HepG2 (cell line): ENCODE results near the gene ZIM2. TPM values are rescaled to one million over a fixed set of nuclear protein-coding genes. Genes with fewer than 3 reads are reported as not detected.

Experiments
- CEBPB ChIP-seq: IDR thresholded peaks from 2 replicates; pipeline ENCODE4 v1.6.1; 2011; ENCODE audit warnings: low read depth, low read length, improper control_type of control experiment, borderline replicate concordance
- E2F1 ChIP-seq: sonication (generic); formaldehyde crosslinking; IDR thresholded peaks from 2 replicates; pipeline ENCODE4 v1.5.0; 2020; ENCODE audit warnings: missing genetic modification reagents
- KDM5A ChIP-seq: fragments of 200-600 bp; sonication (generic); IDR thresholded peaks from 2 replicates; pipeline ENCODE4 v1.7.0; 2018; ENCODE audit warnings: antibody characterized with exemption, mild to moderate bottlenecking, low read length, borderline replicate concordance
- NFATC3 ChIP-seq: sonication (generic); formaldehyde crosslinking; IDR thresholded peaks from 2 replicates; pipeline ENCODE4 v1.5.1; 2020; ENCODE audit warnings: mild to moderate bottlenecking, missing genetic modification reagents
- NONO ChIP-seq, 2 experiments: fragments of 450-650 bp in 1 of 2; sonication (generic) in 1 of 2; formaldehyde crosslinking in 1 of 2; IDR thresholded peaks in 1 of 2; conservative IDR thresholded peaks in 1 of 2; 2 replicates each; pipeline versions ENCODE4 v1.6.1 to v1.8.0; 2017 to 2022; ENCODE audit warnings: mild to moderate bottlenecking in 1 of 2, missing genetic modification reagents in 1 of 2, moderate library complexity in 1 of 2
- PAF1 ChIP-seq: IDR thresholded peaks from 2 replicates; pipeline ENCODE4 v1.6.1; 2016; ENCODE audit warnings: missing genetic modification reagents, missing compliant biosample characterization
- PHF20 ChIP-seq: sonication (generic); formaldehyde crosslinking; IDR thresholded peaks from 2 replicates; pipeline ENCODE4 v1.5.0; 2020; ENCODE audit warnings: mild to moderate bottlenecking, missing genetic modification reagents
- SP5 ChIP-seq: IDR thresholded peaks from 2 replicates; pipeline ENCODE4 v1.6.1; 2016; ENCODE audit warnings: low read depth, borderline replicate concordance
- TFE3 ChIP-seq: IDR thresholded peaks from 2 replicates; pipeline ENCODE4 v1.6.1; 2016
- TRIM24 ChIP-seq: sonication (generic); formaldehyde crosslinking; IDR thresholded peaks from 2 replicates; pipeline ENCODE4 v1.8.0; 2022; ENCODE audit warnings: mild to moderate bottlenecking, missing genetic modification reagents
- YY1 ChIP-seq: IDR thresholded peaks from 2 replicates; pipeline ENCODE4 v1.6.1; 2011; ENCODE audit warnings: low read length, low read depth, moderate library complexity, mild to moderate bottlenecking; ENCODE audit not compliant: insufficient read depth, insufficient replicate concordance
- ZNF333 ChIP-seq: sonication (generic); formaldehyde crosslinking; IDR thresholded peaks from 2 replicates; pipeline ENCODE4 v1.4.0; 2020; ENCODE audit warnings: mild to moderate bottlenecking, missing genetic modification reagents, borderline replicate concordance
- ZNF501 ChIP-seq: sonication (generic); formaldehyde crosslinking; IDR thresholded peaks from 2 replicates; pipeline ENCODE4 v1.5.1; 2020; ENCODE audit warnings: mild to moderate bottlenecking, moderate library complexity, missing genetic modification reagents
- ZNF614 ChIP-seq: IDR thresholded peaks from 2 replicates; pipeline ENCODE4 v1.6.1; 2018; ENCODE audit warnings: missing biosample characterization, missing genetic modification reagents, inconsistent platforms, borderline replicate concordance
- ZNF660 ChIP-seq: sonication (generic); formaldehyde crosslinking; IDR thresholded peaks from 2 replicates; pipeline ENCODE4 v1.5.1; 2020; ENCODE audit warnings: mild to moderate bottlenecking, low read depth, missing genetic modification reagents, borderline replicate concordance
- ZNF891 ChIP-seq: sonication (generic); formaldehyde crosslinking; IDR thresholded peaks from 2 replicates; pipeline ENCODE4 v1.5.0; 2020; ENCODE audit warnings: mild to moderate bottlenecking, missing genetic modification reagents
- polyA plus RNA-seq, 8 experiments: library from polyadenylated mRNA; depleted of rRNA in 3 of 8; stranded (reverse) in 7 of 8; unstranded in 1 of 8; fragments of >200 nt; fragmentation: Illumina TruSeq in 4 of 8; extraction: Trizol in 4 of 8; gene quantifications; 2 replicates each; pipeline versions ENCODE4 v1.2.1 to v1.2.3, GENCODE V29; 2011 to 2016; ENCODE audit warnings: low read depth in 4 of 8, missing spikeins in 1 of 8, mixed read lengths in 1 of 8; ENCODE audit not compliant: insufficient read depth in 1 of 8
- total RNA-seq, 5 experiments: library from RNA; depleted of rRNA; stranded (reverse); fragments of >200 nt; fragmentation: Illumina TruSeq; extraction: Trizol; gene quantifications; 2 replicates each; pipeline ENCODE4 v1.2.3, GENCODE V29; 2016; ENCODE audit warnings: low read depth in 1 of 5
- TF ChIP-seq, protein P1 (sequence below): fragments of 450-650 bp; IDR thresholded peaks from 2 replicates; pipeline ENCODE4 v1.6.1; 2017
- TF ChIP-seq, protein P2 (sequence below): sonication (generic); formaldehyde crosslinking; IDR thresholded peaks from 2 replicates; pipeline ENCODE4 v1.8.1; 2023; ENCODE audit warnings: missing genetic modification reagents, inconsistent platforms, borderline replicate concordance
- TF ChIP-seq, protein P3 (sequence below): sonication (generic); formaldehyde crosslinking; IDR thresholded peaks from 2 replicates; pipeline ENCODE4 v1.4.0; 2020; ENCODE audit warnings: missing genetic modification reagents
- TF ChIP-seq, protein P4 (sequence below): sonication (generic); formaldehyde crosslinking; IDR thresholded peaks from 2 replicates; pipeline ENCODE4 v1.4.0; 2020; ENCODE audit warnings: mild to moderate bottlenecking, missing genetic modification reagents

ZIM2 gene
- total and polyA plus RNA-seq, 2 of the 13 experiments (the other 11 are each of a cell fraction or from before 2014, with no cell fraction given) = 7.2 to 10.3 TPM

GRCh38 chr19:56838909-56839651 is 1.4 kb downstream of the ZIM2 start (continued):
- TF ChIP-seq PAF1 (CRISPR knock-in tag) = peak; percentile 25; the same call in 1 of the 2 replicates
- no peak for TF ChIP-seq NFATC3 (CRISPR knock-in tag)
- TF ChIP-seq YY1 = peak; percentile 95
- peak; percentile 73 for TF ChIP-seq E2F1 (CRISPR knock-in tag)
- TF ChIP-seq PHF20 (CRISPR knock-in tag) = peak; percentile 55
- TF ChIP-seq, protein P1, sequence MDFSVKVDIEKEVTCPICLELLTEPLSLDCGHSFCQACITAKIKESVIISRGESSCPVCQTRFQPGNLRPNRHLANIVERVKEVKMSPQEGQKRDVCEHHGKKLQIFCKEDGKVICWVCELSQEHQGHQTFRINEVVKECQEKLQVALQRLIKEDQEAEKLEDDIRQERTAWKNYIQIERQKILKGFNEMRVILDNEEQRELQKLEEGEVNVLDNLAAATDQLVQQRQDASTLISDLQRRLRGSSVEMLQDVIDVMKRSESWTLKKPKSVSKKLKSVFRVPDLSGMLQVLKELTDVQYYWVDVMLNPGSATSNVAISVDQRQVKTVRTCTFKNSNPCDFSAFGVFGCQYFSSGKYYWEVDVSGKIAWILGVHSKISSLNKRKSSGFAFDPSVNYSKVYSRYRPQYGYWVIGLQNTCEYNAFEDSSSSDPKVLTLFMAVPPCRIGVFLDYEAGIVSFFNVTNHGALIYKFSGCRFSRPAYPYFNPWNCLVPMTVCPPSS = no peak
- TF ChIP-seq ZNF501 (CRISPR knock-in tag) = 0 out of 2 replicates have a peak, but pooled peaks have one; percentile 37
- 0 out of 2 replicates have a peak, but pooled peaks have one; percentile 45 for TF ChIP-seq ZNF333 (CRISPR knock-in tag)
- no peak; the same call in 1 of the 2 replicates for TF ChIP-seq KDM5A
- no peak for TF ChIP-seq TFE3 (CRISPR knock-in tag)
- no peak for TF ChIP-seq TRIM24 (CRISPR knock-in tag)
- TF ChIP-seq, protein P2, sequence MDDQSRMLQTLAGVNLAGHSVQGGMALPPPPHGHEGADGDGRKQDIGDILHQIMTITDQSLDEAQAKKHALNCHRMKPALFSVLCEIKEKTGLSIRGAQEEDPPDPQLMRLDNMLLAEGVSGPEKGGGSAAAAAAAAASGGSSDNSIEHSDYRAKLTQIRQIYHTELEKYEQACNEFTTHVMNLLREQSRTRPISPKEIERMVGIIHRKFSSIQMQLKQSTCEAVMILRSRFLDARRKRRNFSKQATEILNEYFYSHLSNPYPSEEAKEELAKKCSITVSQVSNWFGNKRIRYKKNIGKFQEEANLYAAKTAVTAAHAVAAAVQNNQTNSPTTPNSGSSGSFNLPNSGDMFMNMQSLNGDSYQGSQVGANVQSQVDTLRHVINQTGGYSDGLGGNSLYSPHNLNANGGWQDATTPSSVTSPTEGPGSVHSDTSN (CRISPR knock-in tag) = no peak
- TF ChIP-seq, protein P3, sequence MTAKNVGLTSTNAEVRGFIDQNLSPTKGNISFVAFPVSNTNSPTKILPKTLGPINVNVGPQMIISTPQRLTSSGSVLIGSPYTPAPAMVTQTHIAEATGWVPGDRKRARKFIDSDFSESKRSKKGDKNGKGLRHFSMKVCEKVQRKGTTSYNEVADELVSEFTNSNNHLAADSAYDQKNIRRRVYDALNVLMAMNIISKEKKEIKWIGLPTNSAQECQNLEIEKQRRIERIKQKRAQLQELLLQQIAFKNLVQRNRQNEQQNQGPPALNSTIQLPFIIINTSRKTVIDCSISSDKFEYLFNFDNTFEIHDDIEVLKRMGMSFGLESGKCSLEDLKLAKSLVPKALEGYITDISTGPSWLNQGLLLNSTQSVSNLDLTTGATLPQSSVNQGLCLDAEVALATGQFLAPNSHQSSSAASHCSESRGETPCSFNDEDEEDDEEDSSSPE (CRISPR knock-in tag) = peak; percentile 50
- peak; percentile 34 for TF ChIP-seq SP5 (CRISPR knock-in tag)
- TF ChIP-seq, protein P4, sequence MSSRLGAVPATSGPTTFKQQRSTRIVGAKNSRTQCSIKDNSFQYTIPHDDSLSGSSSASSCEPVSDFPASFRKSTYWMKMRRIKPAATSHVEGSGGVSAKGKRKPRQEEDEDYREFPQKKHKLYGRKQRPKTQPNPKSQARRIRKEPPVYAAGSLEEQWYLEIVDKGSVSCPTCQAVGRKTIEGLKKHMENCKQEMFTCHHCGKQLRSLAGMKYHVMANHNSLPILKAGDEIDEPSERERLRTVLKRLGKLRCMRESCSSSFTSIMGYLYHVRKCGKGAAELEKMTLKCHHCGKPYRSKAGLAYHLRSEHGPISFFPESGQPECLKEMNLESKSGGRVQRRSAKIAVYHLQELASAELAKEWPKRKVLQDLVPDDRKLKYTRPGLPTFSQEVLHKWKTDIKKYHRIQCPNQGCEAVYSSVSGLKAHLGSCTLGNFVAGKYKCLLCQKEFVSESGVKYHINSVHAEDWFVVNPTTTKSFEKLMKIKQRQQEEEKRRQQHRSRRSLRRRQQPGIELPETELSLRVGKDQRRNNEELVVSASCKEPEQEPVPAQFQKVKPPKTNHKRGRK = no peak
- TF ChIP-seq CEBPB = peak; percentile 70
- TF ChIP-seq ZNF614 = no peak
- TF ChIP-seq ZNF891 = no peak
- no peak for TF ChIP-seq NONO (IDR thresholded peaks at IDR 0.05)
- peak; percentile 4; the same call in 1 of the 2 replicates for TF ChIP-seq NONO (CRISPR knock-in tag; conservative IDR thresholded peaks at IDR 0.05)
- no peak for TF ChIP-seq ZNF660 (CRISPR knock-in tag)
